Stomach (tissue), 4 donors: ENCODE results near the gene RIMKLA.

ENCODE experiments used
- EP300 ChIP-seq: sonication (generic); formaldehyde crosslinking; IDR thresholded peaks from one replicate; pipeline ENCODE4 v1.6.1; 2017; ENCODE audit warnings: antibody characterized with exemption
- POLR2A ChIP-seq, 4 donors: fragments of 450-650 bp; IDR thresholded peaks; one replicate each; pipeline ENCODE4 v1.6.1; 2016; ENCODE audit warnings: antibody characterized with exemption in 4 of 4, control low read depth in 2 of 4, mild to moderate bottlenecking in 1 of 4, moderate library complexity in 1 of 4
- POLR2AphosphoS5 ChIP-seq, 3 donors: sonication (generic); formaldehyde crosslinking; IDR thresholded peaks; one replicate each; pipeline ENCODE4 v1.6.1; 2016; ENCODE audit warnings: antibody characterized with exemption in 3 of 3
- TF ChIP-seq, protein P1 (sequence below), 7 experiments: fragments of 450-650 bp in 4 of 7; fragments of 200-600 bp in 3 of 7; sonication (generic) in 3 of 7; IDR thresholded peaks; one replicate each; pipeline ENCODE4 v1.5.1; 2016 to 2019; ENCODE audit warnings: antibody characterized with exemption in 7 of 7, control low read depth in 2 of 7, mild to moderate bottlenecking in 1 of 7

DNA sequence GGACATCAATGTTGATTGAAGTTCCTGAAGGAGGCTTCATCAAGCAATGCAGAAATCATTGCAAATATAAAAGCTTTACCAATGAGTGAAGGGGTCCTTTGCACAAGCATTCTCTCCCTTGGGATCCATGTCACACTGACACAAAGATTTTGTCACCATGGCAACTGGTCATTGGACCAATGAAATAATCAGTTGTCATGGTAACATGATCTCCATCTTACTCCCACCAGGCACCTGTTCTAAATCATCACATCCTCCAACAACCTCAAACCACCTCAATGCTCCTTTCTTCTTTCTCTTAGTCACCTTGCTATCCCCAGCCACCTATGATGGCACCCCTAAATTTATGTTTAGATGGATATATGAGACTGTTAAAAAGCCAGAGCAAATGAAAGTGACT, 32.1 kb upstream of the RIMKLA start:
- TF ChIP-seq, protein P1, sequence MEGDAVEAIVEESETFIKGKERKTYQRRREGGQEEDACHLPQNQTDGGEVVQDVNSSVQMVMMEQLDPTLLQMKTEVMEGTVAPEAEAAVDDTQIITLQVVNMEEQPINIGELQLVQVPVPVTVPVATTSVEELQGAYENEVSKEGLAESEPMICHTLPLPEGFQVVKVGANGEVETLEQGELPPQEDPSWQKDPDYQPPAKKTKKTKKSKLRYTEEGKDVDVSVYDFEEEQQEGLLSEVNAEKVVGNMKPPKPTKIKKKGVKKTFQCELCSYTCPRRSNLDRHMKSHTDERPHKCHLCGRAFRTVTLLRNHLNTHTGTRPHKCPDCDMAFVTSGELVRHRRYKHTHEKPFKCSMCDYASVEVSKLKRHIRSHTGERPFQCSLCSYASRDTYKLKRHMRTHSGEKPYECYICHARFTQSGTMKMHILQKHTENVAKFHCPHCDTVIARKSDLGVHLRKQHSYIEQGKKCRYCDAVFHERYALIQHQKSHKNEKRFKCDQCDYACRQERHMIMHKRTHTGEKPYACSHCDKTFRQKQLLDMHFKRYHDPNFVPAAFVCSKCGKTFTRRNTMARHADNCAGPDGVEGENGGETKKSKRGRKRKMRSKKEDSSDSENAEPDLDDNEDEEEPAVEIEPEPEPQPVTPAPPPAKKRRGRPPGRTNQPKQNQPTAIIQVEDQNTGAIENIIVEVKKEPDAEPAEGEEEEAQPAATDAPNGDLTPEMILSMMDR (IDR thresholded peaks at IDR 0.05), result no peak
- TF ChIP-seq EP300, result no peak
- TF ChIP-seq POLR2A (IDR thresholded peaks at IDR 0.05), result no peak
- no peak for TF ChIP-seq POLR2AphosphoS5 (IDR thresholded peaks at IDR 0.05)
